Esophagus (tissue), 2 donors: ENCODE data around the gene F2RL2. TPM values are rescaled to one million over a fixed set of nuclear protein-coding genes. Genes with fewer than 3 reads are reported as not detected.
"Not testable (repeated sequence)": the region's sequence is repeated elsewhere in the genome, so short reads cannot be mapped to it uniquely, and the experiment has no call there.

Experiments used
- H3K27ac ChIP-seq, 2 donors: one replicate each; pipeline ENCODE4 v1.5.1; 2013; ENCODE audit warnings: low read depth in 2 of 2, mild to moderate bottlenecking in 2 of 2, inconsistent platforms in 1 of 2, low read length in 1 of 2, moderate library complexity in 1 of 2
- H3K27me3 ChIP-seq, 2 donors: one replicate each; pipeline ENCODE4 v1.6.1; 2013; ENCODE audit warnings: low read length in 2 of 2, control low read depth in 1 of 2, mild to moderate bottlenecking in 1 of 2; ENCODE audit not compliant: insufficient read depth in 2 of 2, control insufficient read depth in 1 of 2
- H3K36me3 ChIP-seq, 2 donors: one replicate each; pipeline ENCODE4 v1.6.1; 2013; ENCODE audit warnings: low read length in 1 of 2; ENCODE audit not compliant: control insufficient read depth in 2 of 2, insufficient read depth in 2 of 2
- H3K4me1 ChIP-seq, 2 donors: one replicate each; pipeline ENCODE4 v1.6.1; 2013; ENCODE audit warnings: low read length in 1 of 2; ENCODE audit not compliant: control insufficient read depth in 2 of 2, insufficient read depth in 2 of 2
- H3K4me3 ChIP-seq, 2 donors: one replicate each; pipeline ENCODE4 v1.5.1; 2013; ENCODE audit warnings: low read length in 2 of 2, mild to moderate bottlenecking in 2 of 2, low read depth in 1 of 2, moderate library complexity in 1 of 2
- H3K9me3 ChIP-seq, 2 donors: one replicate each; pipeline ENCODE4 v1.6.1; 2013; ENCODE audit warnings: mild to moderate bottlenecking in 2 of 2, low read depth in 1 of 2, low read length in 1 of 2, moderate library complexity in 1 of 2; ENCODE audit not compliant: control insufficient read depth in 2 of 2, insufficient read depth in 1 of 2
- WGBS, 2 donors: extraction: QIAGEN DNeasy Blood & Tissue Kit; methylation state at CpG; one replicate each; pipeline ENCODE4 v1.1.7; 2013; 5-methylcytosine and 5-hydroxymethylcytosine counted together
- polyA plus RNA-seq, 2 donors: library from polyadenylated mRNA; stranded (reverse); fragments of 200-250 nt; gene quantifications; one replicate each; pipeline ENCODE4 v1.2.3, GENCODE V29; 2013
- donor health status: healthy with polysubstance abuse.
- donor health status: Bipolar disorder and iron deficiency.

The F2RL2 gene
- polyA plus RNA-seq, 2 donors = 0.06 to 0.21 TPM

GRCh38 chr5:76610196-76610595 lies 13.0 kb downstream of the F2RL2 start:
- Histone ChIP-seq H3K4me3 (no peak overlapping the region), H3K9me3 (no peaks in the 10 kb centered on the region), H3K36me3 (no peaks in the 10 kb centered on the region), H3K4me1 (no peaks in the 10 kb centered on the region), H3K27me3 (no peaks in the 10 kb centered on the region), H3K27ac (no peak overlapping the region)
- WGBS, 2 donors = 77 to 100% methylated on average over 1 of the region's 1 CpG

GRCh38 chr5:76608833-76609232 lies 14.4 kb downstream of the F2RL2 start:
- Histone ChIP-seq H3K4me3 (no peak overlapping the region), H3K27me3 (no peaks in the 10 kb centered on the region), H3K27ac (no peak overlapping the region), H3K4me1 (no peaks in the 10 kb centered on the region), H3K9me3 (no peaks in the 10 kb centered on the region), H3K36me3 (no peaks in the 10 kb centered on the region)
- WGBS, 2 donors = 65 to 71% methylated on average over 4 of the region's 4 CpGs

- H3K4me1 ChIP-seq = no peaks in the 10 kb centered on the region
- H3K4me3 ChIP-seq = no peak overlapping the region
- no peaks in the 10 kb centered on the region for H3K36me3 ChIP-seq
- 57 to 63% methylated on average over 9 of the region's 9 CpGs for WGBS, 2 donors
- no peak overlapping the region for H3K27ac ChIP-seq
- no peaks in the 10 kb centered on the region for H3K9me3 ChIP-seq
- no peaks in the 10 kb centered on the region for H3K27me3 ChIP-seq
Observed at GRCh38 chr5:76607353-76607871, 15.8 kb downstream of the F2RL2 start.

- 88 to 94% methylated on average over 2 of the region's 2 CpGs for WGBS, 2 donors
- no peaks in the 10 kb centered on the region for H3K27me3 ChIP-seq
- H3K36me3 ChIP-seq = no peaks in the 10 kb centered on the region
- no peak overlapping the region for H3K4me3 ChIP-seq
- no peaks in the 10 kb centered on the region for H3K9me3 ChIP-seq
- H3K27ac ChIP-seq = no peak overlapping the region
- no peaks in the 10 kb centered on the region for H3K4me1 ChIP-seq
Observed at GRCh38 chr5:76606701-76607100, 16.5 kb downstream of the F2RL2 start.

- no peaks in the 10 kb centered on the region for H3K4me1 ChIP-seq
- no peaks in the 10 kb centered on the region for H3K27me3 ChIP-seq
- 66 to 83% methylated on average over 2 of the region's 2 CpGs for WGBS, 2 donors
- no peak overlapping the region for H3K4me3 ChIP-seq
- no peaks in the 10 kb centered on the region for H3K9me3 ChIP-seq
- no peak overlapping the region for H3K27ac ChIP-seq
- H3K36me3 ChIP-seq = no peaks in the 10 kb centered on the region
Observed at GRCh38 chr5:76604838-76605237, 18.4 kb downstream of the F2RL2 start.

GRCh38 chr5:76603991-76604390 lies 19.2 kb downstream of the F2RL2 start:
- not testable (repeated sequence) for H3K9me3 ChIP-seq, H3K4me3 ChIP-seq, H3K36me3 ChIP-seq, H3K27me3 ChIP-seq, H3K4me1 ChIP-seq, H3K27ac ChIP-seq
- WGBS, 2 donors = 64 to 77% methylated on average over 1 of the region's 1 CpG

GRCh38 chr5:76602094-76602726 lies 21.0 kb downstream of the F2RL2 start:
- Histone ChIP-seq H3K27me3 (no peaks in the 10 kb centered on the region), H3K9me3 (no peaks in the 10 kb centered on the region), H3K4me3 (no peak overlapping the region), H3K27ac (no peak overlapping the region), H3K4me1 (no peaks in the 10 kb centered on the region), H3K36me3 (no peaks in the 10 kb centered on the region)
- WGBS, 2 donors = 83 to 85% methylated on average over 2 of the region's 2 CpGs

GRCh38 chr5:76601470-76601869 lies 21.7 kb downstream of the F2RL2 start:
- Histone ChIP-seq H3K4me3 (no peak overlapping the region), H3K36me3 (no peaks in the 10 kb centered on the region), H3K9me3 (no peaks in the 10 kb centered on the region), H3K27me3 (no peaks in the 10 kb centered on the region), H3K4me1 (no peaks in the 10 kb centered on the region), H3K27ac (no peak overlapping the region)
- WGBS, 2 donors = 23 to 33% methylated on average over 3 of the region's 3 CpGs

GRCh38 chr5:76600716-76601115 lies 22.5 kb downstream of the F2RL2 start:
- no peaks in the 10 kb centered on the region for H3K36me3 ChIP-seq
- no peak overlapping the region for H3K27ac ChIP-seq
- 75 to 79% methylated on average over 4 of the region's 4 CpGs for WGBS, 2 donors
- H3K4me3 ChIP-seq = no peak overlapping the region
- no peaks in the 10 kb centered on the region for H3K4me1 ChIP-seq
- H3K27me3 ChIP-seq = no peaks in the 10 kb centered on the region
- H3K9me3 ChIP-seq = no peaks in the 10 kb centered on the region

GRCh38 chr5:76598531-76598930 lies 24.7 kb downstream of the F2RL2 start:
- 81 to 85% methylated on average over 2 of the region's 2 CpGs for WGBS, 2 donors
- H3K27ac ChIP-seq = no peak overlapping the region
- H3K9me3 ChIP-seq = no peaks in the 10 kb centered on the region
- no peaks in the 10 kb centered on the region for H3K36me3 ChIP-seq
- no peaks in the 10 kb centered on the region for H3K4me1 ChIP-seq
- H3K27me3 ChIP-seq = no peaks in the 10 kb centered on the region
- no peak overlapping the region for H3K4me3 ChIP-seq
